SU-DHL-6 (cell line): ENCODE measurements around the gene PCGF5.

Source experiments
- CTCF ChIP-seq: fragments of 200-600 bp; sonication (generic); IDR thresholded peaks from one replicate; pipeline ENCODE4 v1.5.1; 2017; ENCODE audit warnings: antibody characterized with exemption, mild to moderate bottlenecking, low read length, moderate library complexity; ENCODE audit not compliant: insufficient read depth, poor library complexity, severe bottlenecking
- EZH2phosphoT487 ChIP-seq: fragments of 200-600 bp; sonication (generic), shearing (Covaris generic); conservative IDR thresholded peaks from 2 replicates; pipeline ENCODE4 v1.6.1; 2018; ENCODE audit warnings: mild to moderate bottlenecking, antibody characterized with exemption, low read length, moderate library complexity, mixed read lengths

GRCh38 chr10:91289305-91289704 lies 68.8 kb downstream of the PCGF5 start:
- TF ChIP-seq CTCF: no peak
- no peak for TF ChIP-seq EZH2phosphoT487
